Measurements from ENCODE around the gene EIF5.
"Not testable (repeated sequence)": the region's sequence is repeated elsewhere in the genome, so short reads cannot be mapped to it uniquely, and the experiment has no call there.

The EIF5 gene

GRCh38 chr14:103339561-103339960 lies 5.5 kb downstream of the EIF5 start:
- no peak for DNase-seq

GRCh38 chr14:103340480-103341212 lies 6.6 kb downstream of the EIF5 start:
- DNase-seq: no peak

GRCh38 chr14:103341250-103342129 lies 7.5 kb downstream of the EIF5 start:
- DNase-seq: no peak

GRCh38 chr14:103343164-103343879 lies 9.3 kb downstream of the EIF5 start:
- DNase-seq: no peak

- DNase-seq: no peak
Measured at GRCh38 chr14:103343905-103344797, 10.1 kb downstream of the EIF5 start.

GRCh38 chr14:103346286-103346685 lies 12.2 kb downstream of the EIF5 start:
- no peak for DNase-seq

- DNase-seq: no peak
Measured at GRCh38 chr14:103347091-103347815, 13.2 kb downstream of the EIF5 start.

- DNase-seq: no peak
Measured at GRCh38 chr14:103348154-103348553, 14.1 kb downstream of the EIF5 start.

- no peak for DNase-seq
Measured at GRCh38 chr14:103349982-103350381, 15.9 kb downstream of the EIF5 start.

- no peak for DNase-seq
Measured at GRCh38 chr14:103353362-103353761, 19.3 kb downstream of the EIF5 start.

- DNase-seq: no peak
Measured at GRCh38 chr14:103354141-103354540, 20.1 kb downstream of the EIF5 start.

- no peak for DNase-seq
Measured at GRCh38 chr14:103356024-103356682, 22.1 kb downstream of the EIF5 start.

GRCh38 chr14:103357552-103357951 lies 23.5 kb downstream of the EIF5 start:
- DNase-seq: not testable (repeated sequence)

GRCh38 chr14:103360548-103360947 lies 26.5 kb downstream of the EIF5 start:
- no peak for DNase-seq

GRCh38 chr14:103361867-103362266 lies 27.8 kb downstream of the EIF5 start:
- DNase-seq: peak; percentile 71

- no peak for DNase-seq
Measured at GRCh38 chr14:103362780-103363179, 28.7 kb downstream of the EIF5 start.

GRCh38 chr14:103366741-103367140 lies 32.7 kb downstream of the EIF5 start:
- no peak for DNase-seq

GRCh38 chr14:103367995-103368394 lies 34.0 kb downstream of the EIF5 start:
- no peak for DNase-seq

GRCh38 chr14:103370087-103370486 lies 36.0 kb downstream of the EIF5 start:
- no peak for DNase-seq

GRCh38 chr14:103372017-103372416 lies 38.0 kb downstream of the EIF5 start:
- DNase-seq: no peak
